Measurements from ENCODE around the gene ZBTB21.

ZBTB21 gene

DNA sequence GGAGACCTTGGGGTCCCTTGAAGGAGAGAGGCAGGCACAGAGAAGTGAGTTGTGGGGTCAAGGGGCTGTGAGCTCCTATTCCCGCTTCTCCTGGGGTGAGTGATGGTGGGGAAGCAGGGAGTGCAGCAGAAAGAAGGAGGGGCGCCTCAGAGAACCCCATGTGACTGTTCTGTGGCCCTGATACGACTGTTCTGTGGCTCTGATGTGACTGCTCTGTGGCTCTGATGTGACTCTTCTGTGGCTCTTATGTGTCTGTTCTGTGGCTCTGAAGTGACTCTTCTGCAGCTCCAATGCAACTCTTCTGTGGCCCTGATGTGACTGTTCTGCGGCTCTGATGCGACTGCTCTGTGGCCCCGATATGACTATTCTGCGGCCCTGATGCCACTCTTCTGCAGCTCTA is 31.1 kb upstream of the ZBTB21 start:
- TF ChIP-seq POLR2AphosphoS5 (IDR thresholded peaks at IDR 0.05; ENCODE audit: low read depth, low read length) (no peak), SIN3A (IDR thresholded peaks at IDR 0.05; ENCODE audit: borderline replicate concordance, insufficient read depth, low read length) (no peak), TAF1 (IDR thresholded peaks at IDR 0.05; ENCODE audit: borderline replicate concordance, insufficient read depth, low read length) (no peak), FOXP2 (optimal IDR thresholded peaks at IDR 0.05; ENCODE audit: borderline replicate concordance, extremely low read depth, extremely low read length, insufficient read depth) (no peak)
- TF ChIP-seq, protein P1, sequence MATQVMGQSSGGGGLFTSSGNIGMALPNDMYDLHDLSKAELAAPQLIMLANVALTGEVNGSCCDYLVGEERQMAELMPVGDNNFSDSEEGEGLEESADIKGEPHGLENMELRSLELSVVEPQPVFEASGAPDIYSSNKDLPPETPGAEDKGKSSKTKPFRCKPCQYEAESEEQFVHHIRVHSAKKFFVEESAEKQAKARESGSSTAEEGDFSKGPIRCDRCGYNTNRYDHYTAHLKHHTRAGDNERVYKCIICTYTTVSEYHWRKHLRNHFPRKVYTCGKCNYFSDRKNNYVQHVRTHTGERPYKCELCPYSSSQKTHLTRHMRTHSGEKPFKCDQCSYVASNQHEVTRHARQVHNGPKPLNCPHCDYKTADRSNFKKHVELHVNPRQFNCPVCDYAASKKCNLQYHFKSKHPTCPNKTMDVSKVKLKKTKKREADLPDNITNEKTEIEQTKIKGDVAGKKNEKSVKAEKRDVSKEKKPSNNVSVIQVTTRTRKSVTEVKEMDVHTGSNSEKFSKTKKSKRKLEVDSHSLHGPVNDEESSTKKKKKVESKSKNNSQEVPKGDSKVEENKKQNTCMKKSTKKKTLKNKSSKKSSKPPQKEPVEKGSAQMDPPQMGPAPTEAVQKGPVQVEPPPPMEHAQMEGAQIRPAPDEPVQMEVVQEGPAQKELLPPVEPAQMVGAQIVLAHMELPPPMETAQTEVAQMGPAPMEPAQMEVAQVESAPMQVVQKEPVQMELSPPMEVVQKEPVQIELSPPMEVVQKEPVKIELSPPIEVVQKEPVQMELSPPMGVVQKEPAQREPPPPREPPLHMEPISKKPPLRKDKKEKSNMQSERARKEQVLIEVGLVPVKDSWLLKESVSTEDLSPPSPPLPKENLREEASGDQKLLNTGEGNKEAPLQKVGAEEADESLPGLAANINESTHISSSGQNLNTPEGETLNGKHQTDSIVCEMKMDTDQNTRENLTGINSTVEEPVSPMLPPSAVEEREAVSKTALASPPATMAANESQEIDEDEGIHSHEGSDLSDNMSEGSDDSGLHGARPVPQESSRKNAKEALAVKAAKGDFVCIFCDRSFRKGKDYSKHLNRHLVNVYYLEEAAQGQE (IDR thresholded peaks at IDR 0.05; ENCODE audit: insufficient read depth in 1 of 2, low read depth in 2 of 2, low read length in 2 of 2): no peak

DNA sequence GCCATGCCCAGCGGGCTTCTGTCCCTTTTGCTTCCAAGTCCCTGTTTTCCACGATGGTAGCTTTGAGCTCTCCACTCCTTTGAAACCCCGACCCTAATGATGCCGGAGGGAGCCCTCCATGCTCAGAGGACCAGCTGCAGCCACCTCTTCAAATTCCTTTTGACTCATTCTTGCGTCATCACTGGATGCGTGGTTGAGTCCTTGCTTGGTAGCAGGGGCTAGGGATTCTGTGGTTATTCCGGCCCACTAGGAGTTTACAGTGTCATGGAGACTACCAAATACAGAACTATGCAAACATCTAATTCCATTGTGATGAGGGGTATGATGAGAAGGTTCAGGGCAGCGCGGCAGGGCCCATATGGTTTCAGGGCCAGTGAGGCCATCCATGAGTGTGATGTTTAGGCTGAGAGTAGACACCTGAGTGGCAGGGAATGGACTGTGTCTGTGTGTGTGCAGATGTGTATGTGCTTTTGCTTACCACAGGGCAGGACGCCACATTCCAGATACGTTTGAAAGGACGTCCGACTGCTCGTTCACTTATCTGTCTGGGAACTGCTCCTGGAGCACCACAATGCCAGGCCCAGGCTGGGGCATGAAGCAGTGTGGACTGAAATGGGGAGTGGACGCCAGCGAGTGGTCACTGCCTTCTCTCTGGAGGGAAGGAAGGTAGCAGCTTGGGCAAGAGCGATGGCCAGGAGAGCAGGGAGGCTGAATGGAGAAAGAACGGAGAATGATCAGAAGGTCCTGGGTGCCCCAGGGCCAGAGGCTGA is 30.4 kb upstream of the ZBTB21 start:
- no peak for TF ChIP-seq FOXP2 (optimal IDR thresholded peaks at IDR 0.05; ENCODE audit: borderline replicate concordance, extremely low read depth, extremely low read length, insufficient read depth)
- TF ChIP-seq POLR2AphosphoS5 (IDR thresholded peaks at IDR 0.05; ENCODE audit: low read depth, low read length): no peak
- TF ChIP-seq, protein P1 (IDR thresholded peaks at IDR 0.05; ENCODE audit: insufficient read depth in 1 of 2, low read depth in 2 of 2, low read length in 2 of 2): no peak
- no peak for TF ChIP-seq TAF1 (IDR thresholded peaks at IDR 0.05; ENCODE audit: borderline replicate concordance, insufficient read depth, low read length)
- no peak for TF ChIP-seq SIN3A (IDR thresholded peaks at IDR 0.05; ENCODE audit: borderline replicate concordance, insufficient read depth, low read length)

- TF ChIP-seq FOXP2 (optimal IDR thresholded peaks at IDR 0.05; ENCODE audit: borderline replicate concordance, extremely low read depth, extremely low read length, insufficient read depth) (no peak), POLR2AphosphoS5 (IDR thresholded peaks at IDR 0.05; ENCODE audit: low read depth, low read length) (no peak), SIN3A (IDR thresholded peaks at IDR 0.05; ENCODE audit: borderline replicate concordance, insufficient read depth, low read length) (no peak), TAF1 (IDR thresholded peaks at IDR 0.05; ENCODE audit: borderline replicate concordance, insufficient read depth, low read length) (no peak)
- TF ChIP-seq, protein P1 (IDR thresholded peaks at IDR 0.05; ENCODE audit: insufficient read depth in 1 of 2, low read depth in 2 of 2, low read length in 2 of 2): no peak
Measured at GRCh38 chr21:42039911-42040351, 29.8 kb upstream of the ZBTB21 start.

DNA sequence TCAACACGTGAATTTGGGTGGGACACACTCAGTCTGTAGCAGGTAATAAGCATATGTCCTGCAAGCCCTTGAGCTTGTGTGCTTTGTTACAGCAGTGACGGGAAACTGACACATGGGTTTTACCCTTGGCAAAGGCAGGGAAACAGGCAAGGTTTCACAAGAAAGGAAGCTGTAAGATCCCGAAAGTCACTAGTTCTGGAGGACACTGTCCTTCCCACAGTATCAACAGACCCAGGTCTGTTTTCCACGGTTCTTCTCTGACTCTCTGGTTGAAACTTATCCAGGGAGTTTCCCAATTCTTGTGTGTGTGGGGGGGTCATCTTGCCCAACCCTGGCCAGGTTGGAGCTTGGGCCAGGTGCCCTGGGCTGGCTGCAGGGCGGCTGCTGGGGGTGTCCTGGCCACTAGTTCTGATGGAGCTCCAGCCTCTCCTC is 29.3 kb upstream of the ZBTB21 start:
- no peak for TF ChIP-seq FOXP2 (optimal IDR thresholded peaks at IDR 0.05; ENCODE audit: borderline replicate concordance, extremely low read depth, extremely low read length, insufficient read depth)
- no peak for TF ChIP-seq TAF1 (IDR thresholded peaks at IDR 0.05; ENCODE audit: borderline replicate concordance, insufficient read depth, low read length)
- no peak for TF ChIP-seq POLR2AphosphoS5 (IDR thresholded peaks at IDR 0.05; ENCODE audit: low read depth, low read length)

- TF ChIP-seq FOXP2 (optimal IDR thresholded peaks at IDR 0.05; ENCODE audit: borderline replicate concordance, extremely low read depth, extremely low read length, insufficient read depth): no peak
- TF ChIP-seq, protein P1 (IDR thresholded peaks at IDR 0.05; ENCODE audit: insufficient read depth in 1 of 2, low read depth in 2 of 2, low read length in 2 of 2): no peak
- TF ChIP-seq SIN3A (IDR thresholded peaks at IDR 0.05; ENCODE audit: borderline replicate concordance, insufficient read depth, low read length): no peak
- TF ChIP-seq POLR2AphosphoS5 (IDR thresholded peaks at IDR 0.05; ENCODE audit: low read depth, low read length): no peak
- TF ChIP-seq TAF1 (IDR thresholded peaks at IDR 0.05; ENCODE audit: borderline replicate concordance, insufficient read depth, low read length): no peak
Measured at GRCh38 chr21:42038826-42039425, 28.8 kb upstream of the ZBTB21 start.

Measured in PFSK-1 (cell line).